IMR-90 (cell line): ENCODE measurements around the gene FEZ2. TPM values are rescaled to one million over a fixed set of nuclear protein-coding genes. Genes with fewer than 3 reads are reported as not detected.

ENCODE experiments used
- ATAC-seq: fragments of 200-7000 bp; cut with Tn5 transposase; 2 replicates; pipeline ENCODE4 v1.9.1; 2020; ENCODE audit warnings: low read depth, mild to moderate bottlenecking, moderate library complexity
- BruUV-seq: library from RNA; stranded (reverse); fragments of 400-500 nt; replicated peaks from 2 replicates; lab custom pipeline; 2021; lab: Mats Ljungman, UMichigan
- CTCF ChIA-PET: fragments of 300-600 bp; formaldehyde crosslinking; extraction: SDS; loops from one replicate; lab custom pipeline; 2021; ENCODE audit warnings: antibody characterized with exemption; lab: Yijun Ruan, JAX
- POLR2A ChIA-PET: fragments of 300-600 bp; sonication (Branson Sonifier 250); formaldehyde crosslinking; loops from one replicate; lab custom pipeline; 2022; ENCODE audit warnings: antibody characterized with exemption; ENCODE audit not compliant: unreplicated experiment; lab: Charles Lee
- DNase-seq: peaks from one replicate; pipeline ENCODE4 v3.0.0; 2013
- H2AFZ ChIP-seq: replicated peaks from 2 replicates; pipeline ENCODE3; 2013; ENCODE audit warnings: low read length, mild to moderate bottlenecking; ENCODE audit not compliant: poor library complexity
- H2AK5ac ChIP-seq: 2 replicates; pipeline ENCODE4 v1.6.1; 2013; ENCODE audit warnings: low read depth, low read length, inconsistent platforms
- H2AK9ac ChIP-seq: replicated peaks from 2 replicates; pipeline ENCODE3; 2013; ENCODE audit warnings: mild to moderate bottlenecking, low read depth, low read length, moderate library complexity; ENCODE audit not compliant: poor library complexity
- H2BK120ac ChIP-seq: 2 replicates; pipeline ENCODE4 v1.6.1; 2013; ENCODE audit warnings: low read depth, low read length, inconsistent platforms
- H2BK15ac ChIP-seq: 3 replicates; pipeline ENCODE4 v1.6.1; 2013; ENCODE audit warnings: low read depth, low read length, inconsistent platforms
- H2BK20ac ChIP-seq: 2 replicates; pipeline ENCODE4 v1.6.1; 2013; ENCODE audit warnings: low read depth, mild to moderate bottlenecking, inconsistent platforms, low read length, moderate library complexity
- H2BK5ac ChIP-seq: 2 replicates; pipeline ENCODE4 v1.6.1; 2013; ENCODE audit warnings: mild to moderate bottlenecking, low read depth, low read length, inconsistent platforms; ENCODE audit not compliant: poor library complexity, severe bottlenecking
- H3K14ac ChIP-seq: replicated peaks from 2 replicates; pipeline ENCODE4 v1.6.1; 2013; ENCODE audit warnings: low read depth, low read length, inconsistent platforms
- H3K18ac ChIP-seq: 2 replicates; pipeline ENCODE4 v1.6.1; 2013; ENCODE audit warnings: low read depth, low read length, control low read depth
- H3K23ac ChIP-seq: 2 replicates; pipeline ENCODE4 v1.6.1; 2013; ENCODE audit warnings: low read depth, low read length, inconsistent platforms
- H3K27ac ChIP-seq: 2 replicates; pipeline ENCODE4 v1.5.1; 2013; ENCODE audit warnings: mild to moderate bottlenecking, control low read depth, low read length; ENCODE audit not compliant: insufficient read depth
- H3K27me3 ChIP-seq: 2 replicates; pipeline ENCODE4 v1.6.1; 2013; ENCODE audit warnings: low read length; ENCODE audit not compliant: control insufficient read depth, insufficient read depth
- H3K36me3 ChIP-seq: 2 replicates; pipeline ENCODE4 v1.6.1; 2013; ENCODE audit warnings: low read length, mixed read lengths; ENCODE audit not compliant: control insufficient read depth, insufficient read depth
- H3K4ac ChIP-seq: 2 replicates; pipeline ENCODE4 v1.6.1; 2013; ENCODE audit warnings: low read depth, low read length, inconsistent platforms
- H3K4me1 ChIP-seq: 2 replicates; pipeline ENCODE4 v1.6.1; 2013; ENCODE audit warnings: low read length, mixed read lengths; ENCODE audit not compliant: control insufficient read depth, insufficient read depth
- H3K4me2 ChIP-seq: 2 replicates; pipeline ENCODE4 v1.6.1; 2013; ENCODE audit warnings: low read depth, mild to moderate bottlenecking, control low read depth, low read length, moderate library complexity
- H3K4me3 ChIP-seq: 2 replicates; pipeline ENCODE4 v1.5.1; 2013; ENCODE audit warnings: low read depth, mild to moderate bottlenecking, control low read depth, low read length, moderate library complexity; ENCODE audit not compliant: insufficient read depth
- H3K56ac ChIP-seq: 2 replicates; pipeline ENCODE4 v1.6.1; 2013; ENCODE audit warnings: low read length, inconsistent platforms; ENCODE audit not compliant: insufficient read depth; ENCODE audit errors: extremely low read depth
- H3K79me1 ChIP-seq, 2 experiments: 2 replicates each; pipeline ENCODE4 v1.6.1; 2013; ENCODE audit warnings: low read length in 2 of 2, inconsistent platforms in 1 of 2, low read depth in 1 of 2
- H3K9ac ChIP-seq: 2 replicates; pipeline ENCODE4 v1.6.1; 2013; ENCODE audit warnings: low read depth, low read length, control low read depth
- H3K9me1 ChIP-seq: 2 replicates; pipeline ENCODE4 v1.6.1; 2013; ENCODE audit warnings: low read length, inconsistent platforms; ENCODE audit not compliant: insufficient read depth
- H3K9me3 ChIP-seq: 2 replicates; pipeline ENCODE4 v1.6.1; 2013; ENCODE audit warnings: low read length; ENCODE audit not compliant: control insufficient read depth, insufficient read depth
- H4K20me1 ChIP-seq: 2 replicates; pipeline ENCODE4 v1.6.1; 2013; ENCODE audit warnings: low read length, inconsistent platforms; ENCODE audit not compliant: insufficient read depth
- H4K5ac ChIP-seq: 2 replicates; pipeline ENCODE4 v1.6.1; 2013; ENCODE audit warnings: mild to moderate bottlenecking, low read depth, low read length, control low read depth
- H4K8ac ChIP-seq, 2 experiments: 2 replicates each; pipeline ENCODE4 v1.6.1; 2013; ENCODE audit warnings: low read depth in 2 of 2, low read length in 2 of 2, control low read depth in 1 of 2, inconsistent platforms in 1 of 2
- H4K91ac ChIP-seq: 2 replicates; pipeline ENCODE4 v1.6.1; 2013; ENCODE audit warnings: low read depth, low read length, inconsistent platforms; ENCODE audit not compliant: insufficient read depth
- BHLHE40 ChIP-seq: fragments of 150-350 bp; IDR thresholded peaks from 2 replicates; pipeline ENCODE4 v1.6.1; 2016; ENCODE audit warnings: mild to moderate bottlenecking, low read depth, low read length
- CHD1 ChIP-seq: IDR thresholded peaks from 2 replicates; pipeline ENCODE4 v1.6.1; 2012; ENCODE audit warnings: low read depth, low read length, improper control_type of control experiment
- CTCF ChIP-seq: conservative IDR thresholded peaks from 2 replicates; pipeline ENCODE4 v1.5.1; 2012; ENCODE audit warnings: mild to moderate bottlenecking, low read depth, low read length, improper control_type of control experiment
- ELK1 ChIP-seq: fragments of 150-350 bp; IDR thresholded peaks from 2 replicates; pipeline ENCODE4 v1.6.1; 2016; ENCODE audit warnings: low read depth, mild to moderate bottlenecking, low read length, moderate library complexity, borderline replicate concordance
- FOS ChIP-seq: fragments of 150-350 bp; IDR thresholded peaks from 2 replicates; pipeline ENCODE4 v1.6.1; 2016; ENCODE audit warnings: low read depth, low read length
- MAFK ChIP-seq: IDR thresholded peaks from 2 replicates; pipeline ENCODE4 v1.6.1; 2012; ENCODE audit warnings: low read depth, low read length, improper control_type of control experiment
- MAZ ChIP-seq: IDR thresholded peaks from 2 replicates; pipeline ENCODE4 v1.6.1; 2012; ENCODE audit warnings: low read depth, mild to moderate bottlenecking, low read length, improper control_type of control experiment, moderate library complexity, borderline replicate concordance
- MXI1 ChIP-seq: IDR thresholded peaks from 2 replicates; pipeline ENCODE4 v1.6.1; 2012; ENCODE audit warnings: low read depth, mild to moderate bottlenecking, low read length, moderate library complexity, borderline replicate concordance
- NFE2L2 ChIP-seq: fragments of 150-350 bp; IDR thresholded peaks from 2 replicates; pipeline ENCODE4 v1.6.1; 2016; ENCODE audit warnings: low read depth, mild to moderate bottlenecking, low read length
- POLR2A ChIP-seq: IDR thresholded peaks from 2 replicates; pipeline ENCODE4 v1.6.1; 2012; ENCODE audit warnings: mild to moderate bottlenecking, low read depth, low read length
- RAD21 ChIP-seq: IDR thresholded peaks from 2 replicates; pipeline ENCODE4 v1.6.1; 2012; ENCODE audit warnings: low read length, improper control_type of control experiment
- RCOR1 ChIP-seq: IDR thresholded peaks from 2 replicates; pipeline ENCODE4 v1.6.1; 2012; ENCODE audit warnings: mild to moderate bottlenecking, low read length, improper control_type of control experiment; ENCODE audit not compliant: insufficient replicate concordance
- RFX5 ChIP-seq: IDR thresholded peaks from 2 replicates; pipeline ENCODE4 v1.8.0; 2012; ENCODE audit warnings: low read depth, mild to moderate bottlenecking, low read length, moderate library complexity
- SMC3 ChIP-seq: fragments of 150-350 bp; IDR thresholded peaks from 2 replicates; pipeline ENCODE4 v1.6.1; 2016; ENCODE audit warnings: low read depth, mild to moderate bottlenecking, antibody characterized with exemption, low read length, moderate library complexity
- USF2 ChIP-seq: fragments of 150-350 bp; IDR thresholded peaks from 2 replicates; pipeline ENCODE4 v1.6.1; 2017; ENCODE audit warnings: mild to moderate bottlenecking, antibody characterized with exemption, low read length, low read depth
- dilution Hi-C: fragments of 300-500 bp; cut with HindIII; formaldehyde crosslinking; loops from one replicate; pipeline ENCODE4 v1.14.3; 2018; ENCODE audit warnings: low sequenced_read_pairs; ENCODE audit not compliant: unreplicated experiment
- in situ Hi-C: fragments of 300-500 bp; cut with MboI; formaldehyde crosslinking; loops from 3 replicates; pipeline ENCODE4 v1.14.3; 2019; ENCODE audit warnings: low sequenced_read_pairs, inconsistent platforms, mixed read lengths
- intact Hi-C: fragments of 100-400 bp; cut with micrococcal nuclease; formaldehyde crosslinking; loops from 2 replicates; pipeline ENCODE4 v1.10.0; 2022
- polyA plus RNA-seq, 3 experiments: library from polyadenylated mRNA; depleted of rRNA; stranded (reverse); fragments of >200 nt; gene quantifications; 2 replicates each; pipeline ENCODE4 v1.2.3, GENCODE V29; 2012; ENCODE audit warnings: low replicate concordance in 1 of 3
- total RNA-seq: library from RNA; depleted of rRNA; stranded (reverse); fragments of >200 nt; gene quantifications from 2 replicates; pipeline ENCODE4 v1.2.3, GENCODE V29; 2012

FEZ2 gene
- total and polyA plus RNA-seq, 2 of the 4 experiments (the other 2 are of a cell fraction), result 19.4 to 31.6 TPM

GRCh38 chr2:36579297-36579664, 18.7 kb downstream of the FEZ2 start:
- POLR2A ChIA-PET, result no interaction called here
- DNase-seq, result no peak
- Histone ChIP-seq H3K9me3 (no peaks in the 10 kb centered on the region), H3K27me3 (no peaks in the 10 kb centered on the region), H4K5ac (no peak overlapping the region), H2BK15ac (no peak overlapping the region), H3K4me3 (no peak overlapping the region), H3K23ac (no peak overlapping the region), H3K14ac (no peak overlapping the region), H4K20me1 (no peaks in the 10 kb centered on the region), H3K79me1 (peaks cover 32 to 58% of the 10 kb centered on the region in 2 experiments), H3K56ac (no peak overlapping the region), H3K4me1 (no peaks in the 10 kb centered on the region), H3K18ac (no peak overlapping the region), H3K27ac (no peak overlapping the region), H2AK5ac (no peak overlapping the region), H4K8ac (no peak overlapping the region), H4K91ac (no peak overlapping the region), H2AFZ (no peak overlapping the region), H2BK120ac (no peak overlapping the region), H3K9ac (no peak overlapping the region), H3K4ac (no peak overlapping the region), H3K4me2 (no peak overlapping the region), H2BK20ac (no peak overlapping the region), H2AK9ac (no peak overlapping the region), H3K9me1 (peaks cover 5% of the 10 kb centered on the region), H3K36me3 (peaks cover 45% of the 10 kb centered on the region), H2BK5ac (no peak overlapping the region)
- TF ChIP-seq SMC3 (no peak), MAZ (no peak), BHLHE40 (no peak), CHD1 (no peak), RFX5 (no peak), USF2 (no peak), MXI1 (no peak), RAD21 (no peak), POLR2A (no peak), FOS (no peak), CTCF (no peak), NFE2L2 (no peak), ELK1 (no peak), RCOR1 (no peak), MAFK (no peak)
- intact Hi-C loops (no loop called here), in situ Hi-C loops (no loop called here), dilution Hi-C loops (no loop called here)
- BruUV-seq, result no TSS peak
- CTCF ChIA-PET, result no interaction called here
- no peak for ATAC-seq
